GM23338 (cell line): ENCODE results near the gene NAT14. TPM values are rescaled to one million over a fixed set of nuclear protein-coding genes. Genes with fewer than 3 reads are reported as not detected.

Experiments used
- ATAC-seq: fragments of 200-7000 bp; cut with Tn5 transposase; 3 replicates; pipeline ENCODE4 v1.9.1; 2020
- DNase-seq: peaks from one replicate; pipeline ENCODE4 v3.0.0-alpha.2; 2015; ENCODE audit warnings: low spot score
- H2AFZ ChIP-seq: fragments of 200-600 bp; sonication (generic); 2 replicates; pipeline ENCODE4 v1.8.0; 2016; ENCODE audit warnings: antibody characterized with exemption, mild to moderate bottlenecking, moderate library complexity
- H3F3A ChIP-seq: fragments of 200-600 bp; sonication (generic); replicated peaks from 2 replicates; pipeline ENCODE4 v1.8.0; 2017; ENCODE audit warnings: antibody characterized with exemption, mixed run types, low read depth
- H3K27ac ChIP-seq: fragments of 200-600 bp; sonication (generic); 2 replicates; pipeline ENCODE4 v1.6.1; 2016; ENCODE audit warnings: low read depth
- H3K27me3 ChIP-seq: fragments of 200-600 bp; sonication (generic); 2 replicates; pipeline ENCODE4 v1.8.0; 2016; ENCODE audit warnings: mild to moderate bottlenecking, mixed run types, moderate library complexity; ENCODE audit not compliant: insufficient read depth
- H3K36me3 ChIP-seq: fragments of 200-600 bp; sonication (generic); 2 replicates; pipeline ENCODE4 v1.8.0; 2016; ENCODE audit warnings: mild to moderate bottlenecking; ENCODE audit not compliant: insufficient read depth
- H3K4me1 ChIP-seq: fragments of 200-600 bp; sonication (generic); 2 replicates; pipeline ENCODE4 v1.8.0; 2016; ENCODE audit warnings: mild to moderate bottlenecking, moderate library complexity; ENCODE audit not compliant: insufficient read depth
- H3K4me2 ChIP-seq: fragments of 200-600 bp; sonication (generic); 2 replicates; pipeline ENCODE4 v1.7.1; 2017; ENCODE audit warnings: mixed run types
- H3K4me3 ChIP-seq: fragments of 200-600 bp; sonication (generic); 2 replicates; pipeline ENCODE4 v1.6.1; 2016; ENCODE audit warnings: mixed run types
- H3K79me2 ChIP-seq: fragments of 200-600 bp; sonication (generic); replicated peaks from 2 replicates; pipeline ENCODE4 v1.8.0; 2017; ENCODE audit warnings: mild to moderate bottlenecking; ENCODE audit not compliant: insufficient read depth
- H3K9me2 ChIP-seq: fragments of 200-600 bp; sonication (generic); 2 replicates; pipeline ENCODE4 v1.8.0; 2017; ENCODE audit not compliant: insufficient read depth
- H4K20me1 ChIP-seq: fragments of 200-600 bp; sonication (generic); replicated peaks from 2 replicates; pipeline ENCODE4 v1.8.0; 2017; ENCODE audit warnings: mild to moderate bottlenecking; ENCODE audit not compliant: insufficient read depth
- H3K27ac Mint-ChIP-seq: 2 replicates; pipeline ENCODE4 v1.8.0; 2020; ENCODE audit warnings: inconsistent platforms, mild to moderate bottlenecking, moderate library complexity, mixed read lengths
- H3K27me3 Mint-ChIP-seq: 3 replicates; pipeline ENCODE4 v1.8.0; 2022; ENCODE audit warnings: low read depth, mild to moderate bottlenecking, moderate library complexity, mixed read lengths, inconsistent platforms; ENCODE audit not compliant: insufficient read depth, poor library complexity
- H3K36me3 Mint-ChIP-seq: 3 replicates; pipeline ENCODE4 v1.8.0; 2021; ENCODE audit warnings: low read depth, mild to moderate bottlenecking, inconsistent platforms, moderate library complexity, mixed read lengths
- H3K4me1 Mint-ChIP-seq: 3 replicates; pipeline ENCODE4 v1.8.0; 2020; ENCODE audit warnings: mild to moderate bottlenecking, inconsistent platforms, mixed read lengths
- H3K4me3 Mint-ChIP-seq: 3 replicates; pipeline ENCODE4 v1.8.0; 2021; ENCODE audit warnings: moderate library complexity, mild to moderate bottlenecking, inconsistent platforms, mixed read lengths
- H3K9me3 Mint-ChIP-seq: 3 replicates; pipeline ENCODE4 v1.8.0; 2020; ENCODE audit warnings: moderate library complexity, mild to moderate bottlenecking, inconsistent platforms, mixed read lengths
- CREB1 ChIP-seq: fragments of 250-450 bp; sonication (Bioruptor Pico); IDR thresholded peaks from 2 replicates; pipeline ENCODE4 v1.5.0; 2020; ENCODE audit warnings: low read depth, mild to moderate bottlenecking, moderate library complexity
- CTCF ChIP-seq, 2 experiments: fragments of 200-600 bp in 1 of 2; sonication (generic) in 1 of 2; conservative IDR thresholded peaks; 2 replicates each; pipeline versions ENCODE4 v1.5.1 to v1.6.1; 2016 to 2017; ENCODE audit warnings: antibody characterized with exemption in 2 of 2, low read depth in 2 of 2, mild to moderate bottlenecking in 2 of 2, moderate library complexity in 1 of 2
- ETS1 ChIP-seq: IDR thresholded peaks from 2 replicates; pipeline ENCODE4 v1.6.1; 2016; ENCODE audit warnings: antibody characterized with exemption
- EZH2 ChIP-seq: fragments of 200-600 bp; sonication (generic); IDR thresholded peaks from one replicate; pipeline ENCODE4 v1.8.0; 2017; ENCODE audit warnings: antibody characterized with exemption, mild to moderate bottlenecking, low read depth; ENCODE audit not compliant: unreplicated experiment
- JUNB ChIP-seq: IDR thresholded peaks from one replicate; pipeline ENCODE4 v1.6.1; 2016; ENCODE audit warnings: antibody characterized with exemption; ENCODE audit not compliant: unreplicated experiment
- NANOG ChIP-seq: IDR thresholded peaks from 2 replicates; pipeline ENCODE4 v1.6.1; 2016; ENCODE audit warnings: antibody characterized with exemption, borderline replicate concordance
- POLR2AphosphoS5 ChIP-seq: IDR thresholded peaks from 2 replicates; pipeline ENCODE4 v1.6.1; 2016; ENCODE audit warnings: antibody characterized with exemption, low read depth
- ZNF331 ChIP-seq: fragments of 250-450 bp; sonication (Bioruptor Pico); IDR thresholded peaks from 2 replicates; pipeline ENCODE4 v1.5.0; 2020; ENCODE audit warnings: low read depth, mild to moderate bottlenecking, moderate library complexity
- ZNF462 ChIP-seq: fragments of 250-450 bp; sonication (Bioruptor Pico); IDR thresholded peaks from 2 replicates; pipeline ENCODE4 v1.5.0; 2020; ENCODE audit warnings: mild to moderate bottlenecking, moderate library complexity
- polyA plus RNA-seq: library from polyadenylated mRNA; unstranded; fragments of >200 nt; fragmentation: Nextera tagmentation; extraction: Ambion mirVana; gene quantifications from 2 replicates; pipeline ENCODE4 v1.2.1, GENCODE V29; 2016
- total RNA-seq: library from RNA; depleted of rRNA; stranded (reverse); fragments of >200 nt; shearing (Covaris generic); gene quantifications from 2 replicates; pipeline ENCODE4 v1.2.3, GENCODE V29; 2014

The NAT14 gene
- total and polyA plus RNA-seq, 2 experiments from 2014 or later = 27.8 to 39.6 TPM

- H3K36me3 Mint-ChIP-seq = no peaks in the 10 kb centered on the region; the same call in 2 of the 3 replicates
- H3K27ac Mint-ChIP-seq = no peak overlapping the region
- no peaks in the 10 kb centered on the region; the same call in none of the 3 replicates for H3K9me3 Mint-ChIP-seq
- no peaks in the 10 kb centered on the region for H3K79me2 ChIP-seq
- peak; percentile 54 for DNase-seq
- peaks cover 82% of the 10 kb centered on the region for H3K27me3 Mint-ChIP-seq
- peak overlapping the region; percentile 73 for H3K4me3 Mint-ChIP-seq
- peaks cover 12% of the 10 kb centered on the region; the same call in 1 of the 2 replicates for H3K4me1 ChIP-seq
- peak overlapping the region; percentile 84 for H2AFZ ChIP-seq
- H3K4me1 Mint-ChIP-seq = peaks cover 25% of the 10 kb centered on the region
- H4K20me1 ChIP-seq = no peaks in the 10 kb centered on the region
- peak overlapping the region; percentile 67 for H3K4me3 ChIP-seq
- peaks cover 9% of the 10 kb centered on the region for H3F3A ChIP-seq
- ATAC-seq = peak; percentile 20
- H3K9me2 ChIP-seq = no peaks in the 10 kb centered on the region
- no peaks in the 10 kb centered on the region for H3K36me3 ChIP-seq
- peak overlapping the region; percentile 87 for H3K4me2 ChIP-seq
- no peak overlapping the region for H3K27ac ChIP-seq
- TF ChIP-seq ETS1 (no peak), ZNF462 (CRISPR knock-in tag) (no peak), CREB1 (no peak)
- peaks cover 80% of the 10 kb centered on the region for H3K27me3 ChIP-seq
Measured at GRCh38 chr19:55441319-55441691, 43.7 kb upstream of the NAT14 start.

GRCh38 chr19:55441692-55442321 is 43.2 kb upstream of the NAT14 start:
- no peaks in the 10 kb centered on the region for H3K79me2 ChIP-seq
- H3K27me3 Mint-ChIP-seq = peaks cover 82% of the 10 kb centered on the region
- TF ChIP-seq ZNF331 (CRISPR knock-in tag) (no peak), CTCF (conservative IDR thresholded peaks at IDR 0.05; ENCODE audit: low read depth in 2 of 2) (no peak), EZH2 (peak; percentile 76), POLR2AphosphoS5 (0 out of 2 replicates have a peak, but pooled peaks have one; percentile 21), NANOG (no peak), JUNB (no peak)

More at GRCh38 chr19:55441692-55442321, 43.2 kb upstream of the NAT14 start:
- H3K9me3 Mint-ChIP-seq = no peaks in the 10 kb centered on the region; the same call in none of the 3 replicates
- H3F3A ChIP-seq = peaks cover 9% of the 10 kb centered on the region
- peak; percentile 67 for ATAC-seq
- H3K4me1 ChIP-seq = peaks cover 12% of the 10 kb centered on the region; the same call in 1 of the 2 replicates
- H3K27me3 ChIP-seq = peaks cover 85% of the 10 kb centered on the region
- no peaks in the 10 kb centered on the region for H3K9me2 ChIP-seq
- peak; percentile 87 for DNase-seq
- peak overlapping the region; percentile 67 for H3K4me3 ChIP-seq
- H3K4me1 Mint-ChIP-seq = peaks cover 25% of the 10 kb centered on the region
- peak overlapping the region; percentile 84 for H2AFZ ChIP-seq
- H3K4me3 Mint-ChIP-seq = peak overlapping the region; percentile 73
- H3K36me3 Mint-ChIP-seq = no peaks in the 10 kb centered on the region; the same call in 2 of the 3 replicates
- H3K4me2 ChIP-seq = peak overlapping the region; percentile 87
- H3K36me3 ChIP-seq = no peaks in the 10 kb centered on the region
- H3K27ac ChIP-seq = no peak overlapping the region
- H3K27ac Mint-ChIP-seq = no peak overlapping the region
- no peaks in the 10 kb centered on the region for H4K20me1 ChIP-seq
